HAP-1 (cell line): ENCODE data around the gene POLR2J2.
"Not testable (repeated sequence)": the region's sequence is repeated elsewhere in the genome, so short reads cannot be mapped to it uniquely, and the experiment has no call there.

Experiments used
- DNase-seq, 2 experiments: peaks; one replicate each; pipeline ENCODE4 v3.0.0-alpha.2; 2016 to 2020; ENCODE audit warnings: low spot score in 2 of 2
- H3K27me3 ChIP-seq: fragments of 250-450 bp; sonication (Bioruptor Pico); 2 replicates; pipeline ENCODE4 v1.5.1; 2020; ENCODE audit warnings: low read depth, mild to moderate bottlenecking, moderate library complexity
- H3K36me3 ChIP-seq: fragments of 250-450 bp; sonication (Bioruptor Pico); replicated peaks from 2 replicates; pipeline ENCODE4 v1.5.1; 2020; ENCODE audit warnings: mild to moderate bottlenecking
- H3K4me1 ChIP-seq: fragments of 250-450 bp; sonication (Bioruptor Pico); 2 replicates; pipeline ENCODE4 v1.5.1; 2020; ENCODE audit warnings: mild to moderate bottlenecking
- H3K4me3 ChIP-seq: fragments of 250-450 bp; sonication (Bioruptor Pico); 2 replicates; pipeline ENCODE4 v1.5.1; 2020; ENCODE audit warnings: mild to moderate bottlenecking, moderate library complexity
- H3K9me3 ChIP-seq: fragments of 250-450 bp; sonication (Bioruptor Pico); 2 replicates; pipeline ENCODE4 v1.5.1; 2020; ENCODE audit warnings: mild to moderate bottlenecking, moderate library complexity
- in situ Hi-C: fragments of 300-500 bp; cut with MboI; formaldehyde crosslinking; loops from 3 replicates; pipeline ENCODE4 v1.14.3; 2020; ENCODE audit warnings: low sequenced_read_pairs, inconsistent platforms, mixed read lengths

The POLR2J2 gene

GRCh38 chr7:102638848-102639247 is 32.6 kb downstream of the POLR2J2 start:
- H3K9me3 ChIP-seq, H3K4me3 ChIP-seq, H3K36me3 ChIP-seq, H3K4me1 ChIP-seq, in situ Hi-C loops, DNase-seq, H3K27me3 ChIP-seq: not testable (repeated sequence)

DNA sequence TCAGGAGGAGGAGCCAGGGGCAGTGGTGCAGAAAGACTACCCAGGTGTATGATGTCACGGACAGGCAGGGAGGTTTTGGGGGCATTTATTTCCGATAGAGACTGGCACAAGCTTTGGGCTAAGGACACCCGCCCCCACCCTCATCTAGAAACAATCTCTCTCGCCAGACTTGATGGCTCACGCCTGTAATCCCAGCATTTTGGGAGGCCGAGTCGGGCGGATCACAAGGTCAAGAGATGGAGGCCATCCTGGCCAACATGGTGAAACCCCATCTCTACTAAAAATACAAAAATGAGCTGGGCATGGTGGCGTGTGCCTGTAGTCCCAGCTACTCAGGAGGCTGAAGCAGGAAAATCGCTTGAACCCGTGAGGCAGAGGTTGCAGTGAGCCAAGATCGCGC is 34.5 kb downstream of the POLR2J2 start:
- H3K4me1 ChIP-seq, in situ Hi-C loops, H3K36me3 ChIP-seq, H3K4me3 ChIP-seq, H3K9me3 ChIP-seq, H3K27me3 ChIP-seq, DNase-seq: not testable (repeated sequence)

DNA sequence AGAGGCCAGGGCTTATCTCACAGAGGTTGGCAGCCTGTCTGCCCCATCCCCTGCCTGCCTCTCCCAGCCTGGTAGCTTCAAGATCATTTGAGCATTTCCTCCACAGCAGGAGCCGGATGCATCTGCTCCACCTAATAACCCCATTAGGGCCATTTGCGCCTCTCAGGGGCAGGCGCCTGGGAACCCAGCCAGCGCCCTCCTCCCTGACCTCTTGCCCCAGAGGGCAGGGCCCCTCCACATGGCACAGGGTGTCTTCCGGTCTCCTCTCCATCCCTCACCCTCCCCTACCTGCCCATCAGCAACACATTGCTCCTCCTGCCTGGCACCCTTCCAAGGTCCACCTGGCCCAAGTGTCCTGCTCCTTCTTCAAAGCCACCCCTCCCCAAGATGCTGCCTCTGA is 36.1 kb downstream of the POLR2J2 start:
- in situ Hi-C loops, H3K9me3 ChIP-seq, H3K36me3 ChIP-seq, H3K4me3 ChIP-seq, H3K4me1 ChIP-seq, DNase-seq, H3K27me3 ChIP-seq: not testable (repeated sequence)

- DNase-seq, H3K36me3 ChIP-seq, H3K4me1 ChIP-seq, H3K4me3 ChIP-seq, H3K9me3 ChIP-seq, H3K27me3 ChIP-seq, in situ Hi-C loops: not testable (repeated sequence)
Observed at GRCh38 chr7:102634299-102634698, 37.2 kb downstream of the POLR2J2 start.

DNA sequence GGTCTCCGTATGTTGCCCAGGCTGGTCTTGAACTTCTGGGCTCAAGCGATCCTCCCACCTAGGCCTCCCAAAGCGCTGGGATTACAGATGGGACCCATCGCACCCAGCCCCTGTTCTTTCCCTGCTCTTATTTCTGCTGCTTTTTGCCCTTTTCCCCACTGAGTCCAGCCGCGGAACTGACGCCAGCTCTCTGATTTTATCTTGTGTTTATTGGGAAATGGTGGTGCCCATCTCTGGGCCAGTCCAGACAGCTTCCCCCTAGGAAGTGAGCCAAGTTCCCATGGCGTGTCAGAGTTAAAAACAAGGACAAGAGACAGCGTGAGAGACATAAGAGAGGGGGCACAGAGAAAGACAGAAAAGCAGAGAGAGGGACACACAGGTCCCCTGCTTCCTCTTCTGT is 40.8 kb downstream of the POLR2J2 start:
- in situ Hi-C loops, DNase-seq, H3K36me3 ChIP-seq, H3K27me3 ChIP-seq, H3K4me3 ChIP-seq, H3K9me3 ChIP-seq, H3K4me1 ChIP-seq: not testable (repeated sequence)

DNA sequence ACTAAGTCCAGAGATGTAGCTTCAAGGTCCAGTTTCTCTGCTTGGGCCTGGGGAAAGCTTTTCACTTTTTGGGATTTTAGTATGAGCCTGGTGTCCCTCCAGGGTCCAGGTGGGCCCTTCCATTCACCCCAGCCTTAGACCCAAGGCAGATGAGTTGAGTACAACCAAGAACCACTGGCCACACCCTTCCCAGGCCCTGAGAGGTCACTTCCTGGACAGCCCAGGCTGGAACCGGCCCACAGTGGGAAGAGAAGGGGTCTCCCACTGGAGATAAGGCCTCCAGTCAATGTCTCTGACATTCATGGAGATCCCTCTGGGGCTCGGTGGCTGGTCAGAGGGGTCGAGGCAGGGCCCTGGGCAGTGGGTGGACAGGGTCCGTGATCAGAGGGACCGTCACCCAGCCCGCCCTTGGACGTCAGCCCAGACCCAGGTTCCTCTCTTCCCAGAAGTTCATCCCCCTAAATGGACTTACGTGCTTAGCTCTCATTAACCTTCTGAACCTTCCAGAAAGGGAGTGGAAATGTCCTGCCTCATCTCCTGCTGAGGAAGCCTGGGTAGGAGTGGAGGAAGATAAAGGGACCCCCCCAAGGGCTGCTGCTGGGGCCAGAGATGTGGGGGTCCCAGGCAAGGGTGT is 44.1 kb downstream of the POLR2J2 start:
- in situ Hi-C loops, H3K27me3 ChIP-seq, H3K9me3 ChIP-seq, H3K4me1 ChIP-seq, DNase-seq, H3K4me3 ChIP-seq, H3K36me3 ChIP-seq: not testable (repeated sequence)

GRCh38 chr7:102618122-102618521 is 53.3 kb downstream of the POLR2J2 start:
- H3K4me1 ChIP-seq, in situ Hi-C loops, H3K9me3 ChIP-seq, H3K27me3 ChIP-seq, DNase-seq, H3K4me3 ChIP-seq, H3K36me3 ChIP-seq: not testable (repeated sequence)

DNA sequence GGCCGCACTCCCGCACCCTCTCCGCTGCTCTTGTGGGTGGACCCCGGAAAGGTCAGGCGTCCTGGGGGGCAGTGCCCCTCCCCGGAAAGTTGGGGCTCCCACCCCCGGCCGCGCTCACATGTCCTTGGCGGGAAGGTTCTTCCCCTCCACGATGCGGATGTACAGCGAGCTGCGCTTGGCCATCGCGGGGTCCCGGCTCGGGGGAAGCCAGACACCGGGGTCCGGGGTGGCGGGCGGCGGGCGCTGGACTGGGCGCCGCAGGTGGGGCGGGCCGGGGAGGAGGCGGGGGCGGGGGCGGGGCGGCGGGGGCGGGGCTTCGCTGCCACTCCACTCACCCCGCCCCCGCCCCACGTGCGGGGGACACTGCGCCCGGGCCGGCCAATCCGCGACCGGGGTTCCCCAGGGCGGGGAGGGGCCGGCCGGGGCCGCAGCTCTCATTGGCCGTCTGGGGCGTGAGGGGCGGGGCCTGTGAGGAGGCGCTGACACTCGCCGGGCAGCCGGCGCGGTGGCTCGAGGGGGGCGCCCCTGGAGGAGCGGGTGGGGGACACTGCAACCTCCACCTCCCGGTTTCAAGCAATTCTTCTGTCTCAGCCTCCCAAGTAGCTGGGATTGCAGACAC is 54.8 kb downstream of the POLR2J2 start, which contains the start of gene RASA4:
Gene RASA4, minus strand, starts transcription at position 250 of the 619 bp plus-strand sequence. Its CDS starts 67 bp downstream, at position 183.
- H3K27me3 ChIP-seq, H3K36me3 ChIP-seq, H3K9me3 ChIP-seq, in situ Hi-C loops, H3K4me1 ChIP-seq, H3K4me3 ChIP-seq: not testable (repeated sequence)
- DNase-seq: peak in 1 of 2 experiments; percentile 23
